22Rv1 (cell line): ENCODE results near the gene LAMP1.

Experiments
- CTCF ChIP-seq: fragments of 450-650 bp; IDR thresholded peaks from 2 replicates; pipeline ENCODE4 v1.5.1; 2017; ENCODE audit warnings: mild to moderate bottlenecking
- ZFX ChIP-seq: fragments of 450-650 bp; IDR thresholded peaks from 2 replicates; pipeline ENCODE4 v1.6.1; 2017; ENCODE audit warnings: antibody characterized with exemption, borderline replicate concordance

- TF ChIP-seq CTCF (no peak), ZFX (no peak)
Observed at GRCh38 chr13:113298043-113298945, 1.3 kb downstream of the LAMP1 start.
